ENCODE results near the gene KCNG2.

Gene KCNG2

DNA sequence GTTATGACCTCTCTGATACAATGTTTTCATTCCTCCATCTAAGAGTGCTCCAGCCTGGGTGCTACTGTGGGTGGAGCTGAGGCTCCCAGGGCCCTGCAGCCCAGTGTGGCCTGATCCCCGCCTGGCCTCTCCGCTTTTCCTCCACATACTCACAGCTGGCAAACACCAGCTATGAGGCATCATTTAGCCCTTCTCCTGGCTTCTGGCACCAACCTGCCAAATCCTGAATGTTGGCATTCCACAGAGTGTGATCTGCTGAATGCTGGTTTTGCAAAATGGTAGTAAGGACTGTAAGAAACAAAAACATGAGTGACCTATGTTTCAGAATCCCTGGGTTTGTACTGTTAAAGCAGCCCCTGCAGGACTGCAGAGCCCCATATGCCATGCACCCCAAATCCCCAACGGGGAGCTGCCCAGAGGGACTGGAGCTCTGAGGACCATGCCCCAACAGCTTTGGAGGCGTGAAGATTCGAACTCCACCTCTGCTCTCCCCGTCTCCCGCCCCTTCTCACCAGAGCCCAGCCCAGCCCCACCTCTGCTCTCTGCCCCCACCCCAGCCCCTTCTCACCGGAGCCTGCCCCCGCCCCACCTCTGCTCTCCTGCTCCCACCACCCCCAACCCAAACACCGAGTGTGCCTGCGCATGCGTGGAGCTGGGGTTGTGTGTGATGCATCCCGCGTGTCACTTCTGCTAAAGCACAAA, 149.5 kb downstream of the KCNG2 start:
- no peak for DNase-seq

DNA sequence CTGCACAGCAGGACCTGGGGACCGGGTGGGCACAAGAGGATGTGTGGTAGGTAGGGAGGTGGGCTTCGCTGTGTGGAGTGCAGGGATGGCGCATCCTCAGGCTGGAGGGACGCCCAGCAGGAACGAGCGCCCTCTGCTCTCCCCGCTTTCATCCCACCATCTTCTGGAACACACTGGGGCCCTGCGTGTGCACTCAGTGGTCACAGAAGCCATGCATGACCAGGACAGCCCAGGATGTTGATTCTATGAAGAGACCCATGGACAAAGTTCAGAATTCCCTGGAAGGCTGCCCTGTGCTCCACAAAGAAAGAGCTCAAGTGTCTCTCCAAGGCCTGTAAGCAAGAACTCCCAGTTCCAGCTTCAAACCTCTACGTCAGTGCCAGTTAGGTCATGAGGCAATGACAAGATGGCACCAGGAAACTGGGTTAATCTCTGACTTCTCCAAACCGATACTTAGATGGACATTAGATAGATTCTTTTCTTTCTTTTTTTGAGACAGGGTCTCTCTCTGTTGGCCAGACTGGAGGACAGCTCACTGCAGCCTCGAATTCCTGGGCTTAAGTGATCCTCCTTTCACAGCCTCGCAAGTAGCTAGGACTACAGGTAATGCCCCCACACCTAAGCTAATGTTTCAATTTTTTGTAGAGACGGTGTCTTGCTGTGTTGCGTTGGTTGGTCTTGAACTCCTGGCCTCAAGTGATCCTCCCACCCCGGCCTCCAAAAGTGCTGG, 150.3 kb downstream of the KCNG2 start:
- DNase-seq, result no peak

DNA sequence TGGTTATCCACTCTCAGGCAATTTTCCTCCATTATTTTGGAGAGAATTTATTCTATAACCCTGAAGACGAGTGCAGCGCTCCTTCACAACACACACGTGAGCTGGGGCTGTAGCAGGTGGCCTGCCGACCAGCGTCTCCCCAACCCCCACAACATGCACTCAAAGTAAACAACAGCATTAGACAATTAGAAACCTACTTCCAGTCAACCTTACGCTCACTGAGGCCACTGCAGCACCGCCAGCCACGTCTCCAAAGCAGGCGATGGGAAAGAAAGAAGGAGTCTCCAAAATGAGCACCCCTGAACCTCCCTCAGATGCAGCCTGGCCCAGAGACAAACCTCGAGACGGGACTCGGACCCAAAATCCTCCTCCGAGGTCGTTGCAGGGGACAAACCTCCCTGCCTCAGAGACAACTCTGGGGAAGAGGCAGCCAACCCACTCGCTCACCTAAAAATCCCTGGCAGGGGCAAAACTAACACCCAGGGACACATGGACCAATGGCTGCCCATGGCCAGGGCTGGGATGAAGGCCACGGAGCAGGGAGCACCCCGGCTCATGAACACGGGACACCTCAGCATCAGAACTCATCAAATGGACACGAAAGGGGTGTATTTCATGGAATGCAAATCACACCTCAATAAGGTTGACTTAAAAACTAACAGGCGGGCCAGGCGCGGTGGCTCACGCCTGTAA, 151.1 kb downstream of the KCNG2 start:
- no peak for DNase-seq
